HG03521 (cell line): ENCODE data around the gene GATA2.

ENCODE experiments used
- ATAC-seq: cut with Tn5 transposase; IDR thresholded peaks from one replicate; pipeline ENCODE4 v1.9.1; 2021; ENCODE audit warnings: mild to moderate bottlenecking, moderate library complexity; ENCODE audit not compliant: unreplicated experiment

The GATA2 gene

DNA sequence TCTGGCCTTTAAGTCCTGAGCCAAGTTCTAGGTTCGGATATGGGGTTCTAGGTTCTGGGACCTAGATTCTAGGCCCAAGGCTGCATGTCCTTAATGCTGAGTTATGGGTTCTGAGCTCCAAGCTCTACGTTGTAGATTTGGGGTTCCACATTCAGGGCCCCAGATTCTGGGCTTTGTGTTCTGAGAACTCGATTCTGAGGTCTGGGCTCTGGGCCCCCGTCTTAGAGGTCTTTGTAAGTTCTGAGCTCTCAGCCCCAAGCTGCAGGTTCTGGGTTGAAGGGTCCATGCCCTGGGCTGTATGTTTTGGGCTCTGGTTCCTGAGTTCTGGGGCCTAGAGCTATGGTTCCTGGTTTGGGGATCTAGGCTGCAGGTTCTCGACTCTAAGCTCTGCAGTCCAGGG lies 16.3 kb downstream of the GATA2 start:
- ATAC-seq = no peak

DNA sequence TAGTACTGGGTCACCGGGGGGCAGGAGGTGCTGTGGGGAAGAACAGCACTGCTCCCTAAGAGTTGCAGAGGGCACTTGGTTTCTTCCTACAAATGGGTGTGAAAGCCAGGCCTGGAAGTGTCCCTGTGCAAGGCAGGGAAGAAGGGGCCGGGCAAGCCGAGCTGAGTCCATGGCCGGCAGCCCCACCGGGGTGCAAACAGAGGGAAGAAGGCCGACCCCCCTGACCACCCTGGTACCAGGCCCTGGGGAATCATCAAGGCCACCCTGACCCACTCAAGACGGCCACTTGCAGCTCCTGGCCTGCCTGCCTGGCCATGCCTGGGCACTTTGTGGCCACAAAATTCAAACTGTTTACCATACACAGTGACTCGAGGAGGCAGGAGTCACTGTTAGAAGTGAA lies 17.6 kb downstream of the GATA2 start:
- no peak for ATAC-seq

DNA sequence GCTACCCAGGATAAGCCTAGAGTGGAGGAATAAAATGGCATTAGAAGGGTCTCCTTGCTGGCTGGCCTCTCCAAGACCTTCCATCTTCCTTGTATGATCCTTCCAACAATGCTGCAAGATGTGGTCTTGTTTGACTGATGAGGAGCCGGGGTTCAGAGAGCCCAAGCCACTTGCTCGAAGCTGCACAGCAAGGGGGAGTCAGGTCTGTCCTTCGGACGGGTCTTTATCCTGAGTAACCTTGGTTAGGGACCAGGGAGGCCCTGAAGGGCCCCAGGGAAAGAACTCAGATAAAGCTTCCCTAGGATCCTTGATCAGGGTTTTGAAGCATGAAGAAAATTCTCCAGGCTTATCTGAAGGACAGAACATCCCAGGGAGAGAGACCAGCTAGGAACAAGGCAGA lies 19.3 kb downstream of the GATA2 start:
- ATAC-seq = no peak

- ATAC-seq = no peak
Measured at GRCh38 chr3:128473180-128473519, 19.9 kb downstream of the GATA2 start.

GRCh38 chr3:128472449-128473179 lies 20.4 kb downstream of the GATA2 start:
- no peak for ATAC-seq

DNA sequence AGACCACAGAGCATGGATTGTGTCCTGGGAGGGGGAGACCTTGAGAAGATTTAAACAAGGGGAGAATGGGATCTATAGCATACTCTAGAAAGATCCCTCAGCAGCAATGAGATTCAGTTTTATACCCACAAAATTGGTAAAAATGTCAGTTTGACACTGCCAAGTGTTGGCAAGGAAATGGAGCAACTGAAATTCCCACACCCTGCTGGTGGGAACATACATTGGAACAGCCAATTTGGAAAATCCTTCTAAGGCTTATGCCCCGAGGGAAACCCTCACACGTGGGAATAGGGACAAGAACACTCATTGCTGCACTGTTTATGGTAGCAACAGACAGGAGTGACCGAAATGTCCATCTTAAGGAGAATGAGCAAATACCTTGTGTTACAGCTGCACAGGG lies 21.3 kb downstream of the GATA2 start:
- ATAC-seq = no peak

- no peak for ATAC-seq
Measured at GRCh38 chr3:128471110-128471509, 21.9 kb downstream of the GATA2 start.

DNA sequence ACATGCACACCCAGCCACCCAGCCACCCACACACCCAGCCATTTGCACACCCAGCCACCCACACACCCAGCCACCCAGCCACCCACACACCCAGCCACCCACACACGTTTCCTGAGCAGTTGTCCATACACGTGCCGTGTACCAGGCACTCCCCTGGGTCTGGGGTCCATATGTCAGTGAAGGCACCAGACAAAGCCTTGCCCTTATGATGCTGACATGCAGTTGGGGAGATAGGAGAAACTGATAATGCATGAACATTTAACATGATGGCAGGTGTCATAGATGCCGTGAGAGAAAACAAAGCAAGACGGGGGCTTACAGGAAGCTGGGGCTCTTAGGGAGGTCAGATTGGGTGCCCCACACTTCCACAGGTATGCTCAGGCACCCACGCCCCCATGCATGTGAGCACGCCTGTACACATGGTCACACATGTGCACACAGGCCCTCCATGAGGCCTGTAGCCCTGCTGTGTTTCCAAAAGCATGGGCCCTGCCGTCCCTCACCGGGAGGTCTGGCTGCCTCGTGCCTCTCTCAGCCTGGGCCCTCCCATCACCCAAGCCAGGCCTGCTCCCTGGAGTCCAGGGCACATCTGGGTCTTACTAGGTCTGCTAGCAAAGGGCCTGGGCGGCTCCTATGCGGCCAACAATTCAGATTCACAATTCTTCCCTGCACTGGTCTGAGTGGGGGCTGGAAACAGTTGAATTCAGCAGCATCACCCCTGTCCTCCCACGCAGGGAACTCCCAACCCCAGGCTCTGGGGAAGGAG lies 22.7 kb downstream of the GATA2 start:
- no peak for ATAC-seq

DNA sequence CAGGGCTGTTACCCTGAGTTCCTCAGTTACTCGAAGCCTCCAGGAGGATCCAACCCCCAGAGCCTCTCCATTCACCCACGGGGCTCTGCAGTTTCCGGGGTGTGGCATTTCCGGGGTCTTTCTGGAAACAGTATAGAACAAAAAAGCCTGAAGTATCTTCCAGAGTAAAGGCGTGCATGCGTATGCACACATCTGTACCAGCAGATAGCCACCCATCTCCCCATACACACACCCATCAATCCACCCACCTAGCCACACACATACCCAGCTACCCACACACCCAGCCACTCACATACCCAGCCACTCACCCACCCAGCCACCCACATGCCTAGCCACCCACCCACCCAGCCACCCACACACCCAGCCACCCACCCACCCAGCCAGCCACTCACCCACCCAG lies 23.4 kb downstream of the GATA2 start:
- no peak for ATAC-seq

DNA sequence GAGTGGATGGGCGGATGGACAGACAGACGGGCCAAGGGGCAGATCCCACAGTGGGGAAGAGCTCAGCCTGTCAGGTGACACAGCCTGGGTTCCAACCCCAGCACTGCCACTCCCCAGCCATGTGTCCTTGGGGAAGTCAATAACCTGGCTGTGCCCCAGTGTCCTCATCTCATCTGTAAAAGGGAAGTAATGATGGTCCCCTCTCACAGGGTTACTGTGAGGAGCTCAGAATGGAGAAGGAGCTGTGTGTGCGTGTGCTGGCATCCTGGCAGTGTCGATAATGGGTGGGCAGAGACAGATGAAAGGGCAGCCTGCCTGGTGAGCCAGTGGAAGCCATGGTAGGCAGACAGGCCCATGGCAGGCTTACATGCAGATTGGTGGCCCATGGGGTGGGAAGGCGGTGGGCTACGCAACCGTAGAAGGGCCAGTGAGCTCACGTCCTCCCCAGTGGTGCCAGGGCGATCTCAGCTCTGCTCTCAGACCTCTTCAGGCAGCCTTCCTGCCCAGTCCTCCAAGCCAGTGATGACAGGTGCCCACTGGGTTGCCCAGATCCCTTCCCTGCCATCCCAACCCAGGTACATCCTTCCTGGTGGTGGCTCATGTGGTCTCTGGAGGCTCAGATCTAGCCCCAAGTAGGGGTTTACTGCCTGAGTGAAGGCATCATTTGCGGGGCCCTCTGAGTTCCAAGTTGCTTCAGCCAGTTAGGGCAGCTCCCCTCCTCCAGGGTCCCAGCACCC lies 24.0 kb downstream of the GATA2 start:
- no peak for ATAC-seq

GRCh38 chr3:128468285-128468790 lies 24.7 kb downstream of the GATA2 start:
- ATAC-seq = no peak

GRCh38 chr3:128466840-128467541 lies 26.0 kb downstream of the GATA2 start, which contains the start of gene DNAJB8:
TSS of gene DNAJB8 (minus strand) at chr3:128466890. CDS start at chr3:128463245, 3,645 bp downstream.
- ATAC-seq = no peak

GRCh38 chr3:128464702-128465101 lies 28.3 kb downstream of the GATA2 start:
- ATAC-seq = no peak

- no peak for ATAC-seq
Measured at GRCh38 chr3:128464188-128464587, 28.8 kb downstream of the GATA2 start.

GRCh38 chr3:128463771-128464170 lies 29.2 kb downstream of the GATA2 start:
- ATAC-seq = no peak

DNA sequence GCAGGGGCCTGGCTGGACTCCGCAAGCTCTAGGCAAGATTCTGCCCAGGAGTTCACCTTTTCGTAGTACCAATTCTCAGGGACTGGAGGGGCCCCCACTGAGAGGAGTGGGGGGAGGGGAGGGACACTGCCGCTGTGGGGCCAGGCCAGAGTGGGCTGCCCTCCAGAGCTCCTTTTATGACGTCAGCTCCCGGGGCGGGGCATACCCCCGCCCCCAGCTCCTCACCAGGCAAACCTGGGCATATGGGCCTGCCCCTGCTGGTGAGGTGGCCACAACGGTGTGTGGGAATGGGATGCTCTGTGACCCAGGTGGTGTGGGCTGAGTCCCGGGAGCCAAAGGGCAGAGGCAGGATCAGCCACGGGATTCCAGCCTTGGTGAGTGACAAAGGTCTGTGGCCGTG lies 29.6 kb downstream of the GATA2 start:
- no peak for ATAC-seq

DNA sequence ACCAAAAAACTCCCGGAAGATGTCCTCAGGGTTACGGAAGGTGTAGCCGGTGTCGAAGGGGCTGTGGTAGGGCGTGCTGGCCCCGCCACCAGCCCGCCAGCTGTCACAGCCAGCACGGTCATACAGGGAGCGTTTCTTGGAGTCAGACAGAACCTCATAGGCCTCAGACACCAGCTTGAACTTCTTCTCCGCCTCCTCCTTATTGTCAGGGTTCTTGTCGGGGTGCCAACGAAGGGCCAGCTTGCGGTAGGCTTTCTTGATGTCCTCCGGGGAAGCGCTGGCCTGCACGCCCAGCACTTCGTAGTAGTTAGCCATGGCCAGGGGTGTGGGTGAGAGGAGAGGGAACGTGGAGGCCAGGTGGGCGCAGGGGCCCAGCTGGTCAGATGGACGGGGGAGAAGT lies 30.1 kb downstream of the GATA2 start:
- ATAC-seq = no peak

- ATAC-seq = no peak
Measured at GRCh38 chr3:128462341-128462910, 30.6 kb downstream of the GATA2 start.

GRCh38 chr3:128461731-128462130 lies 31.3 kb downstream of the GATA2 start:
- no peak for ATAC-seq

- ATAC-seq = no peak
Measured at GRCh38 chr3:128459461-128459820, 33.6 kb downstream of the GATA2 start.
